ENCODE results near the gene ACHE. TPM values are rescaled to one million over a fixed set of nuclear protein-coding genes. Genes with fewer than 3 reads are reported as not detected.

ACHE gene
- total and polyA plus RNA-seq, 7 donors: 3.0 to 20.6 (median 5.7) TPM

- WGBS, 2 donors: 92 to 93% methylated on average over 27 of the region's 27 CpGs
- Histone ChIP-seq H3K36me3 (peaks cover 59 to 73% (median 68%) of the 10 kb centered on the region in 4 donors), H3K4me3 (no peak overlapping the region), H3K27ac (no peak overlapping the region), H3K27me3 (no peaks in the 10 kb centered on the region), H3K4me1 (peaks cover 0 to 37% (median 32%) of the 10 kb centered on the region in 4 donors), H3K9me3 (no peaks in the 10 kb centered on the region)
- intact Hi-C loops (cut with DNase I): no loop called here
- TF ChIP-seq POLR2A (IDR thresholded peaks at IDR 0.05): no peak
- no peak for TF ChIP-seq POLR2AphosphoS5 (IDR thresholded peaks at IDR 0.05)
- TF ChIP-seq, protein P1, sequence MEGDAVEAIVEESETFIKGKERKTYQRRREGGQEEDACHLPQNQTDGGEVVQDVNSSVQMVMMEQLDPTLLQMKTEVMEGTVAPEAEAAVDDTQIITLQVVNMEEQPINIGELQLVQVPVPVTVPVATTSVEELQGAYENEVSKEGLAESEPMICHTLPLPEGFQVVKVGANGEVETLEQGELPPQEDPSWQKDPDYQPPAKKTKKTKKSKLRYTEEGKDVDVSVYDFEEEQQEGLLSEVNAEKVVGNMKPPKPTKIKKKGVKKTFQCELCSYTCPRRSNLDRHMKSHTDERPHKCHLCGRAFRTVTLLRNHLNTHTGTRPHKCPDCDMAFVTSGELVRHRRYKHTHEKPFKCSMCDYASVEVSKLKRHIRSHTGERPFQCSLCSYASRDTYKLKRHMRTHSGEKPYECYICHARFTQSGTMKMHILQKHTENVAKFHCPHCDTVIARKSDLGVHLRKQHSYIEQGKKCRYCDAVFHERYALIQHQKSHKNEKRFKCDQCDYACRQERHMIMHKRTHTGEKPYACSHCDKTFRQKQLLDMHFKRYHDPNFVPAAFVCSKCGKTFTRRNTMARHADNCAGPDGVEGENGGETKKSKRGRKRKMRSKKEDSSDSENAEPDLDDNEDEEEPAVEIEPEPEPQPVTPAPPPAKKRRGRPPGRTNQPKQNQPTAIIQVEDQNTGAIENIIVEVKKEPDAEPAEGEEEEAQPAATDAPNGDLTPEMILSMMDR (IDR thresholded peaks at IDR 0.05): no peak
- no peak for TF ChIP-seq EP300 (IDR thresholded peaks at IDR 0.05)
- no peak for DNase-seq
Measured at GRCh38 chr7:100886142-100886935, 9.3 kb downstream of the ACHE start.

DNA sequence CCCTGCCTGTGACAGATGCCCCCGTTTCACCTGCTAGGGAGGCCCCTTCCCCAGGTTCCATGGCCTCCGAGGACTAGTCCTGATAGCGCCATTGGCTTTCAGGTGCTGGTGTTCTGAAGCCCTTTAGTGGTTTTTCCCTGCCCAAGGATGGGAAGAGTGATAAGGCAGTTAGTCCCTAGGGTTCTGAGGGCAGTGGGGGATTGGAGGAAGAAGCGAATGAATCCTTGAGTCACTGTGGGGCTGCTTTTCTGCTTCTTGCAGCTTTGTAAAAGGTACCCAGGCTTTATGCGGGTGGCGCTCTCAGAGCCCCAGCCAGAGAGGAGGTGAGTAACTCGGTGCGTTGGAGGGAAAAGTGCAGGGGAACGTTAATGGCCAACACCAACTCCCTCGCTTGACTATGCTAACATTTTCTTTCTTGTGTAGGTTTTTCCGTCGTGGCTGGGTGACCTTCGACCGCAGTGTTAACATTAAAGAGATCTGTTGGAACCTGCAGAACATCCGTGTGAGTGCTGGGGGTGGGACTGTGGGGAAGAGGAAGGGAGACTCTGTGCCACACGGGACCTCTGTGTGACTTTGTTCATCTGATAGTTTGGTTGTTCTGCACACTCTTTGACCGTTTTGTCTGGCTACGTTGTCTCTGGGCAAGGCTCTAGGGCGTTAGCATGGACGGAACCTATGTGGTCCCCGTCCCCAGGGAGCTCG lies 10.1 kb downstream of the ACHE start:
- intact Hi-C loops (cut with DNase I): no loop called here
- no peak overlapping the region for H3K4me3 ChIP-seq
- H3K36me3 ChIP-seq: peaks cover 60 to 81% (median 71%) of the 10 kb centered on the region in 4 donors
- H3K27ac ChIP-seq: no peak overlapping the region
- TF ChIP-seq, protein P1 (IDR thresholded peaks at IDR 0.05): no peak
- no peak for TF ChIP-seq POLR2A (IDR thresholded peaks at IDR 0.05)
- TF ChIP-seq POLR2AphosphoS5 (IDR thresholded peaks at IDR 0.05): no peak
- no peak for TF ChIP-seq EP300 (IDR thresholded peaks at IDR 0.05)
- WGBS, 2 donors: 79 to 80% methylated on average over 22 of the region's 22 CpGs
- no peak for DNase-seq
- no peaks in the 10 kb centered on the region for H3K9me3 ChIP-seq
- no peaks in the 10 kb centered on the region for H3K27me3 ChIP-seq
- H3K4me1 ChIP-seq: peaks cover 0 to 30% (median 25%) of the 10 kb centered on the region in 4 donors

DNA sequence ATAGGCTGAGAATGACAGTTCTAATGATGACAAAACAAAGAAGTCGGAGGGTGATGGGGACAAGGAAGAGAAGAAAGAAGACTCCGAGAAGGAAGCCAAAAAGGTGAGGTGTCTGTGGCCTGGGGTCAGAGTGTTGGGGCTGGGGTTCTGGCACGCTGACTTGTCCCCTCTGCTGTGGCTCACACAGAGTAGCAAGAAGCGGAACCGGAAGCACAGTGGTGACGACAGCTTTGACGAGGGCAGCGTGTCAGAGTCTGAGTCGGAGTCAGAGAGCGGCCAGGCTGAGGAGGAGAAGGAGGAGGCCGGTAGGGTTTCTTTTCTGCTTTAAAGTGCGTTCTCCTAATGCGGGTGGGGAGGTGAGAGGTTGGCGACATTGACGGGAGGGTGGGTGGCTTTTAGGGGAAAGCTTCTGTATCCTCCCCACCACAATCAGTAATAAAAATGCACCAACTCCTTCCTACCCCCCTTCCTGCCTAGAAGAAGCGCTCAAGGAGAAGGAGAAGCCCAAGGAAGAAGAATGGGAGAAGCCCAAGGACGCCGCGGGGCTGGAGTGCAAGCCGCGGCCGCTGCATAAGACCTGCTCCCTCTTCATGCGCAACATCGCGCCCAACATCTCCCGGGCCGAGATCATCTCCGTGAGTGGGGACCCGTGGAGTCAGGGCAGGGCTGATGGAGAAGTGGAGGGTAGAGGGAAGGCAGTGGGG lies 10.8 kb downstream of the ACHE start:
- intact Hi-C loops (cut with DNase I): no loop called here
- Histone ChIP-seq H3K4me1 (peaks cover 0 to 26% (median 19%) of the 10 kb centered on the region in 4 donors), H3K27ac (no peak overlapping the region), H3K27me3 (no peaks in the 10 kb centered on the region), H3K36me3 (peaks cover 60 to 81% (median 71%) of the 10 kb centered on the region in 4 donors), H3K4me3 (no peak overlapping the region), H3K9me3 (no peaks in the 10 kb centered on the region)
- TF ChIP-seq POLR2A (IDR thresholded peaks at IDR 0.05) (no peak), POLR2AphosphoS5 (IDR thresholded peaks at IDR 0.05) (no peak), EP300 (IDR thresholded peaks at IDR 0.05) (no peak)
- TF ChIP-seq, protein P1 (IDR thresholded peaks at IDR 0.05): no peak
- 92 to 93% methylated on average over 29 of the region's 29 CpGs for WGBS, 2 donors
- no peak for DNase-seq

DNA sequence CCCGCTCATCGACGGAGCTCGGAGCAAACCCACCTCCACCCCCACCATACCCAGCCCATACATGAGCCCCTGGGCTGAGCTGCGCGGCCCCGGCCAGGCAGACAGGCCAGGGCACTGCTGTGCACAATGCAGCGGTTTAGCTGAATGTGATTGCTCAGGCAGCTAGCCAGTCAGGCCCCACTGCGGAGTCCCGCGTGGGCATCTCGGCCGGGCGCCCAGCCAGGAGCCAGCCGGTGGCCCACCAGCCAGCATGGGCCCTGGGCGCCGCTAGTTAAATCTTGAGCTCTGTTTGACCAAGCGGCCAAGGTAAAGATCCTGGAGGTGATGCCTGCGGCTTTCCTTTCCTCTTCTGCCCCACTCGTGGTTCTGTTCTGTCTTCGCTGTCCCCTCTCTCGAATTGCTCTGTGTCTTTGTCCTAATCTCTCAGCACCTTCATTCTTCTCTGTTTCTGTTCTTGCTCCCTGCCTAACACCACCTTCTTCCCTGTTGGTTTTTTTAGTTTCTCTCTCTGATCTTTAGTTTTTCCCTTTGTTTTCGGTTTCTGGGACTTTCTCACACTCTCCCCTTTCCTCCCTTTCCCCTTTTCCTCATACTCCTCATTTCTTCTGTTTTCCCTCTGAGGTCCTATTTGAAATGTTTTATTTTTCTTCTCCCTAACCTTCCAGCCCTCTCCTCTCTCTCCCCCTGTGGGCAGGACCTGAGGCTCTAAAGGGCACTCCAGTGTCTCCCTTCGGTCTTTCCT lies 12.7 kb downstream of the ACHE start:
- peaks cover 53 to 82% (median 69%) of the 10 kb centered on the region in 4 donors for H3K36me3 ChIP-seq
- peaks cover 0 to 13% (median 7%) of the 10 kb centered on the region in 4 donors for H3K4me1 ChIP-seq

More for the DNA sequence above, 12.7 kb downstream of the ACHE start:
- Histone ChIP-seq H3K27ac (no peak overlapping the region), H3K27me3 (no peaks in the 10 kb centered on the region), H3K4me3 (no peak overlapping the region), H3K9me3 (no peaks in the 10 kb centered on the region)
- 96% methylated on average over 24 of the region's 24 CpGs for WGBS, 2 donors
- TF ChIP-seq EP300 (IDR thresholded peaks at IDR 0.05): no peak
- TF ChIP-seq, protein P1 (IDR thresholded peaks at IDR 0.05): no peak
- DNase-seq: no peak
- intact Hi-C loops (cut with DNase I): no loop called here

Measured in sigmoid colon (tissue), 7 donors.